B cell (primary cell): ENCODE results near the gene ZNRD2.

Experiments
- EZH2 ChIP-seq: IDR thresholded peaks from 2 replicates; pipeline ENCODE4 v1.6.1; 2012; ENCODE audit warnings: borderline replicate concordance, low read depth, mild to moderate bottlenecking, moderate library complexity, low read length; ENCODE audit not compliant: insufficient read depth, poor library complexity, severe bottlenecking
- TF ChIP-seq, protein P1 (sequence below): fragments of 200-600 bp; IDR thresholded peaks from one replicate; pipeline ENCODE4 v1.8.0; 2022; ENCODE audit warnings: antibody characterized with exemption, mild to moderate bottlenecking

DNA sequence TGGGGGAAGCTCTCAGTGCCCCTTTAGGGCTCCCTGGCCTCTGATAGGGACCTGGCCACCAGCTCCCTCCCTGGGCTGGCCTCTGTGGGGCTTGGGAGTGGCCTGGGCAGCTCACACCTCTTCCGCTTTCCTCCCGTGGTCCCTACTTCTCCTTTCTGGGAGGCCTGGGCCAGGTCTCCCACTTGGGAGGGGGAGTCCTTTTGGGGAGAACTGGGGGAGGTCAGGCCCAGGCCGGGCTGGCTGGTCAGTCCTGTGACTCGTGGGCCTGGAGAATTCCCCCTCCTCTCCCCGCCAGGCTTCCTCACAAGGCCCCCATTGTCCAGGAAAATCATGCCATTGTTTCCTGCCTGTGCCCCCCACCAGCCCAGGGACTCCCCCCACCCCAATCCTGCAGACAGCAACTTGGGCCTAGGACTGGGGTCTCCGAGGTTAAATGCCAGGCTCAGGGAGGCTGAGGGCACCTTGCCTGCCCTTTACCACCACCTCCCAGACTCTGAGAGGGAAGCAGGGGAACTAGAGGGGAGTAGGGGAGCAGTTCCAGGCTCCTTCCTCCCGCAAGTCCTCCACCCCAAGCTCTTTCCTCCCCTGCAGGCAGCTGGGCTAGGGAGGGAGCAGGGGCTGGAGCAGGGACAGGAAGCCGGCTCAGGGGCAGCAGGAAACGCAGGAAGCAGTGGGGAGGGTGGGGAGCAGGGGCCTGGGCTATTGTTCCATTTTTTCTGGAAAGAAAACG is 40.9 kb downstream of the ZNRD2 start:
- TF ChIP-seq EZH2, result no peak
- TF ChIP-seq, protein P1, sequence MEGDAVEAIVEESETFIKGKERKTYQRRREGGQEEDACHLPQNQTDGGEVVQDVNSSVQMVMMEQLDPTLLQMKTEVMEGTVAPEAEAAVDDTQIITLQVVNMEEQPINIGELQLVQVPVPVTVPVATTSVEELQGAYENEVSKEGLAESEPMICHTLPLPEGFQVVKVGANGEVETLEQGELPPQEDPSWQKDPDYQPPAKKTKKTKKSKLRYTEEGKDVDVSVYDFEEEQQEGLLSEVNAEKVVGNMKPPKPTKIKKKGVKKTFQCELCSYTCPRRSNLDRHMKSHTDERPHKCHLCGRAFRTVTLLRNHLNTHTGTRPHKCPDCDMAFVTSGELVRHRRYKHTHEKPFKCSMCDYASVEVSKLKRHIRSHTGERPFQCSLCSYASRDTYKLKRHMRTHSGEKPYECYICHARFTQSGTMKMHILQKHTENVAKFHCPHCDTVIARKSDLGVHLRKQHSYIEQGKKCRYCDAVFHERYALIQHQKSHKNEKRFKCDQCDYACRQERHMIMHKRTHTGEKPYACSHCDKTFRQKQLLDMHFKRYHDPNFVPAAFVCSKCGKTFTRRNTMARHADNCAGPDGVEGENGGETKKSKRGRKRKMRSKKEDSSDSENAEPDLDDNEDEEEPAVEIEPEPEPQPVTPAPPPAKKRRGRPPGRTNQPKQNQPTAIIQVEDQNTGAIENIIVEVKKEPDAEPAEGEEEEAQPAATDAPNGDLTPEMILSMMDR, result no peak
